Measurements from ENCODE around the gene PEX5L.

GRCh38 chr3:179981646-179982045 lies 55.1 kb downstream of the PEX5L start:
- TF ChIP-seq CTCF (IDR thresholded peaks at IDR 0.05) (no peak), POLR2AphosphoS5 (IDR thresholded peaks at IDR 0.05) (no peak), POLR2A (IDR thresholded peaks at IDR 0.05) (no peak)

All from prostate gland (tissue), 2 donors.